ENCODE data around the gene TERF2IP.

The TERF2IP gene

DNA sequence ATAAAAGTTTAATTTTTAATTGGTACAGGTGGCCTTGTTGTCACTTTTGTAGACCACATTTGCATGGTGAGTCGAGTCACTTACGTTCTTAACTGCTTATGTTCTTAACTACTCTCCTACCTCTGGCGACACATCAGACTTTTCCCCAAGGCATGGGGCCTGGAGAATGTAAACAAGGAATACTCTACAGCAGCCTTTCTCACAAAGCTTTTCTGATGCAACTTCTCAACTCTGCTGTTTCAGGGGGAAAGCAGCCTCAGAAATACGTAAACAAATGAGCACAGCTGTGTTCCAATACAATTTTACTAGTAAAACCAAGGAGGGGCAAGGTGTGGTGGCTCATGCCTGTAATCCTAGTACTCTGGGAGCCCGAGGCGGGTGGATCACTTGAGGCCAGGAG, 7.0 kb upstream of the TERF2IP start:
- DNase-seq, result no peak

DNA sequence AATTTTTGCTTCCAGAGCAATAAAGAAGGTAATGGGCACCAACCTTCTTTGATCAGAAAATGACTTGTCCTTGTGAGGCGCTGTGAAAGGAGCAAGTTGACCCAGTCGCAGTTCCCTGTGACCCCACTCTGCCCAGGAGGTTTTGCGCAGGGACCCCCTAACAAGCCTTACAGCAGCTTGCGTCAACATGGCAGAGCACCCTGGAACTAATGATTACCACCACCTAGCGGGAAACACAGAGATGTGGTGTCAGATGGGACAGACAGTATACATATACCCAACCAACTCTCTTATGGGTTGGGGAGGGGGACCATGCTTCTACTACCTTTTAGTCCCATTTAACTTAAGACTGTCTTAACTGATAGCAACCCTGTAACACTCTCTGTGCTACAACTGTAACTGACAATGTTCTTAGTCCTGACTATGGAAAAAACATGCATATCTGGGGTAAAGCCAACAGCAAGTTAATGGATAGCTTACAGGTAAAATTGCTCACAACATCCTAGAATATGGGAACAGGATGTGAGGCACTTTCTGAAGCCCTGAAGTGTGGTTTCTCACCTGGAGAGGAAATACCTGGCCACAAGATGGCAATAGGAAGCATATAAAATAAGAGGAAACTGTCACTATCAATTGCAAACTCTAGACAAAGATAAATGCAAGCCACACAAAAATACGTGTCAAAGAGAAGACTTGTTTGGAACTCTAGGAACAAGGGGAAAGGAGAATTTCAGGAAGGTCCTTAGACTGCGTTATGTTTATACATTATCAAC, 3.1 kb upstream of the TERF2IP start:
- DNase-seq, result no peak

GRCh38 chr16:75647112-75647491, 471 bp upstream of the TERF2IP start:
- no peak for DNase-seq

GRCh38 chr16:75648265-75649076, 898 bp downstream of the TERF2IP start:
- DNase-seq, result peak; percentile 81

- peak; percentile 6 for DNase-seq
Observed at GRCh38 chr16:75653922-75654321, 6.3 kb downstream of the TERF2IP start.

GRCh38 chr16:75658175-75658574, 10.6 kb downstream of the TERF2IP start:
- DNase-seq, result no peak

DNA sequence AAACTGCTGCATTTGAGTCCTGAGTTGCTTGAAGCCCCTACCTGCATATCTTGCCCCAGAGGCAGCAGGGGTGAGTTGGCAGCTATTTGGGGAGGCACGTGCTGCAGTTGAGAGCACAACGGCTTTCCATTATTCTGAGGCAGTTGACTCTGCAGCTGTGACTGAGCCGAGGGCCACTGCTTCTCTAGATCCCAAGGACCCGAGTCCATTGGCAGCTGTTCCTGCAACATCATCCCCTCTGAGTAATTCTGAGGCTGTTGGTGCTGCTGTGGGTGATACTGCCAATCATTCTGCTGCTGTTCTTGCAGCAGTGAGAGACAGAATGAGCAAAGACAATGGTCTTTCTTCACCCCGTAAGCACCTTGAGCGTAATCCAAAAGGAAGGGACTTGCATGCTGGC, 12.7 kb downstream of the TERF2IP start:
- no peak for DNase-seq

DNA sequence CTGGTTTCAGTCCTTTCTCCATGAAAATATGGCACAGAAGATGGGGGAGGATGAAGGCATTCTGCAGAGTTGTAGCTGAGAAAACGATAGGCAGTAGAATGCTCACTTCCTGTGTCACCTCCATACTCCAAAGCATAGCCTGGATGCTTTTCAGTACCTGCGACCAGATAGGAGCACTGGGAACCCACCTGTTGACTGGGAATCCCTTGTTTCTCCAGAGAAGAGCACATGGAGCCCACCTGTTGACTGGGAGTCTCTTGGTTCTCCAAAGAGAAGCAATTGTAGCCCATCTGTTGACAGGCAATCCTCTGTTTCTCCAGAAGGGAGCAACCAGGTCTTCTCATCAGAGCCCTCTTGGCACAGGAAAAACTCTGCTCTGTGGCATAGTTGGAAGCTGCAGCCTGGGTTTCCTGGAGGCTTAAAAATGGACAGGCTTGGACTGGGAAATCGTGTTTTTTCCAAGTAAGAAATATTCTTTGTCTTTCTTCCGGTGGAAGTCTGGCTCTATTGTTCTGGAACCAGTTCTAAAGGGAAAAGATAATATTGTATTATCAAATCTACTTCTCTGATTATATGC, 13.2 kb downstream of the TERF2IP start:
- DNase-seq, result no peak

- DNase-seq, result no peak
Observed at GRCh38 chr16:75667503-75667902, 19.9 kb downstream of the TERF2IP start.

GRCh38 chr16:75676909-75677308, 29.3 kb downstream of the TERF2IP start, which contains the start of gene CPHXL2:
CPHXL2 (minus strand) TSS chr16:75677009; CDS start chr16:75676999, 10 bp downstream.
- DNase-seq, result no peak

- DNase-seq, result no peak
Observed at GRCh38 chr16:75679366-75679765, 31.8 kb downstream of the TERF2IP start.

- DNase-seq, result no peak
Observed at GRCh38 chr16:75682308-75682707, 34.7 kb downstream of the TERF2IP start.

DNA sequence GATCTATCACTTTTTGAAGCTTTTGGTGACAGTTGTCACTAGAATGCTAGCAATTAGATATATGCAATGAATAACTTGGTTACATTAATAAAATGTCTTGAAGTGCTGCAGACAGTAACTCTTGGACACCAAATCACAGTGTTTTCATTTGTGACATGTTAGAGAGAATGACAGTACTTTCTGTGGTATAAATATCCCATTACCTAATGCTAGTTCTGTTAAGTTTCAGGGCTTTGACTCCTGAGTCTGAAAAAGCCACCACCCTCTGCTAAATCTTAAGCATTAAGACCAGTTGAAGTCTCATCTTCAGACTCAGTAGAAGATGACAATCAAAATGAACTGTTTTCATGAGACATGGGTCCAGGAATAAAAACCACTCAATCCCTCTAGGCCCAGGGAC, 39.8 kb downstream of the TERF2IP start:
- DNase-seq, result no peak

- peak; percentile 20 for DNase-seq
Observed at GRCh38 chr16:75695708-75696107, 48.1 kb downstream of the TERF2IP start.

GRCh38 chr16:75697571-75697970, 50.0 kb downstream of the TERF2IP start:
- DNase-seq, result no peak

DNA sequence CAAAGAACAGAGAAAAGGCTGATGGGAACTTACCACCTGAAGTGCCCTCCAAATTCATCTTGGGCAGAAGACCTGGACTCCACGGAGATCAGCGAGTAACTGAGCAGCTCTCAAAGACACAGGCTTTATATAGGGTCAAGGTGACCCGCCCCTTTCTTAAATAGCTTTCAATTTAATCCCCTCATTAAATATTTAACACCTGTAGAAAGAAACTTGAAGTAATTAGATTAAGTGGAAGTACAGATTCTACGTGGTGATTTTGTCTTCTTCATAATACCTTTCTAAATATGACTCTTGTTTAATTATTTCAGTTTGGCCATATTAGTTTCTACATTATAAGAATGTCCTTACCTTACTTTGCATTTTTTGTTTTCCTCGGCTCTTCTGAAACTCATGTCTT, 53.8 kb downstream of the TERF2IP start, which contains the start of gene DUXB:
Gene DUXB (minus strand): TSS at position 101 of the 400 bp plus-strand sequence. CDS start 43 bp downstream, at position 58.
- no peak for DNase-seq

DNA sequence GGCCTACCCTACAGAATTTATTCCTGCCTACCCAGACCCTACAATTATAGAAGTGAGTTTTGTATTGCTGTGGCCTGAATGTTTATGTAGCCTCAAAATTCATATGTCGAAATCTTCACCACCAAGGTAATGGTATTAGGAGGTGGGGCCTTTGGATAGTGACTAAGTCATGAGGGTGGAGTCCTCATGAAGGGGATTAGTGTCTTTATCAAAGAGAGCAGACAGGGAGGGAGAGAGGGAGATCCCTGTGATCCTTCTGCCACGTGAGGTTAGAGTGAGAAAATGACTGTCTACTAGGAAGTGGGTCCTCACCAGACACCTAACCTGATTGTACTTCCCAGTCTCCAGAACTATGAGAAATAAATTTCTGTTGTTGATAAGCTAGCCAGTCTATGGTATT, 54.7 kb downstream of the TERF2IP start:
- DNase-seq, result peak; percentile 88

- DNase-seq, result no peak
Observed at GRCh38 chr16:75703306-75703705, 55.7 kb downstream of the TERF2IP start.
